Glutamatergic neuron (in vitro differentiated cells): ENCODE measurements around the gene TSC22D4. TPM values are rescaled to one million over a fixed set of nuclear protein-coding genes. Genes with fewer than 3 reads are reported as not detected.

Experiments
- DNase-seq: peaks from one replicate; pipeline ENCODE4 v3.0.0; 2022
- H3K27ac Mint-ChIP-seq: one replicate; pipeline ENCODE4 v1.8.0; 2020; ENCODE audit warnings: mild to moderate bottlenecking, mixed read lengths, inconsistent platforms; ENCODE audit not compliant: unreplicated experiment
- H3K27me3 Mint-ChIP-seq: one replicate; pipeline ENCODE4 v1.8.0; 2020; ENCODE audit warnings: mild to moderate bottlenecking, moderate library complexity, mixed read lengths, inconsistent platforms; ENCODE audit not compliant: unreplicated experiment
- H3K36me3 Mint-ChIP-seq: one replicate; pipeline ENCODE4 v1.8.0; 2020; ENCODE audit warnings: mild to moderate bottlenecking, mixed read lengths, inconsistent platforms; ENCODE audit not compliant: unreplicated experiment
- H3K4me1 Mint-ChIP-seq: one replicate; pipeline ENCODE4 v1.8.0; 2020; ENCODE audit warnings: mild to moderate bottlenecking, low read depth, mixed read lengths, inconsistent platforms; ENCODE audit not compliant: unreplicated experiment
- H3K4me3 Mint-ChIP-seq: one replicate; pipeline ENCODE4 v1.8.0; 2020; ENCODE audit warnings: mild to moderate bottlenecking, mixed read lengths, inconsistent platforms; ENCODE audit not compliant: unreplicated experiment
- H3K9me3 Mint-ChIP-seq: one replicate; pipeline ENCODE4 v1.8.0; 2020; ENCODE audit warnings: mild to moderate bottlenecking, moderate library complexity, mixed read lengths, inconsistent platforms; ENCODE audit not compliant: unreplicated experiment
- total RNA-seq: library from RNA; stranded (reverse); fragmentation: NEBNext Ultra II Directional; extraction: Animal tissue kit (Norgen Biotek cat#: 25700); gene quantifications from one replicate; pipeline ENCODE4 v1.2.1, GENCODE V29; 2021; ENCODE audit not compliant: unreplicated experiment
- TF ChIP-seq, protein P1 (sequence below): fragments of 200-600 bp; sonication (generic); IDR thresholded peaks from one replicate; pipeline ENCODE4 v1.5.0; 2021; ENCODE audit not compliant: partially characterized antibody, unreplicated experiment

The TSC22D4 gene
- total RNA-seq, 1 donor from 2014 or later, result 39.6 TPM

DNA sequence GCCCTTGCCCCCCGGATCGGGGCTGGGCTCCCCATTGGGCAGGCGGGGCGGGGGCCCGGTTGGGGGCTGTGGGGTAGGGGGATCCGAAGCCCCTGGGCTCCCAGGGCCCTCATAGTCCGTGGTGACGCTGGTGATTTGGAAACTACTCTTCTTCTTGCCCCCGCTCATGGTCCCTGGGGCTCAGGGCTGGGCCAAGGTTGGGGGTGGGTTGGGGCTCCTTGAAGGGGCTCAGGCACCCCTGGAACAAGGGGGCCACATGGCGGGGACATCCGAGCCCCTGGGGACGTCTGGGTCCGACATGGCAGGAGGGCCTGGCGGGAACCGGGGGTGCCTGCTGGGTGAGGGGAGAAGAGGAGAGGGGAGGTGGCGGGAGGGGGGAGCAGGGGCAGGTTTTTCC lies 1.1 kb downstream of the TSC22D4 start:
- Mint-ChIP-seq H3K27me3 (peaks cover 5% of the 10 kb centered on the region), H3K27ac (no peak overlapping the region), H3K36me3 (no peaks in the 10 kb centered on the region), H3K4me3 (peak overlapping the region; percentile 95), H3K4me1 (peaks cover 17% of the 10 kb centered on the region), H3K9me3 (peaks cover 5% of the 10 kb centered on the region)
- TF ChIP-seq, protein P1, sequence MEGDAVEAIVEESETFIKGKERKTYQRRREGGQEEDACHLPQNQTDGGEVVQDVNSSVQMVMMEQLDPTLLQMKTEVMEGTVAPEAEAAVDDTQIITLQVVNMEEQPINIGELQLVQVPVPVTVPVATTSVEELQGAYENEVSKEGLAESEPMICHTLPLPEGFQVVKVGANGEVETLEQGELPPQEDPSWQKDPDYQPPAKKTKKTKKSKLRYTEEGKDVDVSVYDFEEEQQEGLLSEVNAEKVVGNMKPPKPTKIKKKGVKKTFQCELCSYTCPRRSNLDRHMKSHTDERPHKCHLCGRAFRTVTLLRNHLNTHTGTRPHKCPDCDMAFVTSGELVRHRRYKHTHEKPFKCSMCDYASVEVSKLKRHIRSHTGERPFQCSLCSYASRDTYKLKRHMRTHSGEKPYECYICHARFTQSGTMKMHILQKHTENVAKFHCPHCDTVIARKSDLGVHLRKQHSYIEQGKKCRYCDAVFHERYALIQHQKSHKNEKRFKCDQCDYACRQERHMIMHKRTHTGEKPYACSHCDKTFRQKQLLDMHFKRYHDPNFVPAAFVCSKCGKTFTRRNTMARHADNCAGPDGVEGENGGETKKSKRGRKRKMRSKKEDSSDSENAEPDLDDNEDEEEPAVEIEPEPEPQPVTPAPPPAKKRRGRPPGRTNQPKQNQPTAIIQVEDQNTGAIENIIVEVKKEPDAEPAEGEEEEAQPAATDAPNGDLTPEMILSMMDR, result no peak
- DNase-seq, result peak; percentile 34

DNA sequence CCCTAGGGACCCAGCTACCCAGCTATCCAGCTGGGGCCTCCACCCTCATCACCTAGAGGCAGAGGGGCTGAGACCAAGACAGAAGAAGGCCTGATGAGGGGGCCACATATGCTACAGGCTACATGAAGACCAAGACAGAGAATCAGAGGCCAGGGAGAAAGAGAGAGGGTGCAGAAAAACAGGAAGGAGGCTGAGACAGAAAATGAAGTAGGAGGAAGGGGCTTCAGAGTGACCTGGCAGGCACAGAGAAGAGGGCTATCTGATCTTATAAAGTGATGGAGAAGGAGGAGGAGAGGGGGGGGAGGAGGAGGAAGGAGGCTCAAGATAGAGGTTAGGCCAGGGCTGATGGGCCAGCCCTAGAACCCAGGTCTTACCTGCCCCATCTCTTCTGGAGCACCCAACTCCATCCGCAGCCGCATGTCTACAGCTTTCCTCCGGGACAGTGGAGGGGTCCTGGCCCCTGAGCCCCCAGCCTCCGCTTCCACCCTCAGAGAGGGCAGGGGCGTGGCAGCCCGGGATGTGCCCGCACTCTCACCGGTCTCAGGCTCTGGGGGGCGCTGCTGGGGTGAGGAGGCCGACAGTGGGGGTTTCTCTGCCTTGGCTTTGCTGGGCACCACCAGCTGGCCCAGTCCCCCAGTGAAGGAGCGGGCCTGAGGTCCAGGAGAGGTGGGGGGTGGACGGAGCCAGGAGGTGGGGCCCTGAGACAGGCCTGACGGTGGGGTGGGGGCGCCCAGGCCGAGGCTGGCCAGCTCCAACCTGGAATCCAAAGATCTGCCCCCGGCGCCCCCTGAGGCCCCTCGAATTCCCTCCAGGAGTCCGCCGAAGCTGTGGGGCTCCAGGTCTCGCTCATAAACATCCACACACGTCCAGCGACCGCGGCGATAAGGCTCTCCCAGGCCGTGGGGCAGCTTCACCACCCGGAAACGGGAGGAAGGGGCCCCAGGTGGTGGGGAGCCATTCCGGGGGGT lies 1.8 kb downstream of the TSC22D4 start:
- Mint-ChIP-seq H3K27me3 (peaks cover 3% of the 10 kb centered on the region), H3K4me3 (peak overlapping the region; percentile 61), H3K4me1 (peaks cover 16% of the 10 kb centered on the region), H3K9me3 (peaks cover 2% of the 10 kb centered on the region), H3K27ac (peak overlapping the region; percentile 68), H3K36me3 (no peaks in the 10 kb centered on the region)
- DNase-seq, result peak; percentile 38
- TF ChIP-seq, protein P1, result no peak

DNA sequence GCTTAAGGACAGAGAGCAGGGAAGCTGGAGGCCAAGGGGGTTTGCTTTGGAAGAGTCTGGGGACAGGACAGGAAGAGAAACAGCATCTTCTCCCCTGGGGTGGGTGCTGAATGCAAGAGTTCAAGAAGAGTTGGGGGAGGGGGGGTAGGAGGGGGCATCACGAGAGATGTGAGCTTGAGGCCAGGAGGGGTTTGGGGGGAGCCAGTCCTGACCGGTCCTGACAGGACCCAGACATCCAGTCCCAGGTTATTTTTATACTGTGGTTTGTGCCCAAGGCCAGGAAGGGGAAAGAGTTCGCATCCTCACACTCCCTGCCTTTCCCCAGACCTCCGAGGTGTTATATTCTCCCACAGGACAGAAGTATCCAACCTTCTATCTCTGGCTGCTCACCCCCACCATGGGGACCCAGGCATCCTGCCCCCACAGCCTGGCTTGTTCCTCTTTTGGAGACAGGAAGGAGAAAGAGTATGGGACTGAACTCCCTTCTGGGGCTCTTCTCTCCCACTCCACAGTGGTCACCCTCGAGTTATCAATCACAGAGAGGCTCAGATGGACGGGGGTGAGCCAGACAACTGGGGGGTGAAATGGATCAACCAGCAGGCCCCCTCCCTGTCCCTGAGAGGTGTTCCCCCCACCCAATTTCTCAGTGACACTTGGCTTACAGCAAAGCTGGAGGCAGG lies 2.8 kb downstream of the TSC22D4 start:
- no peaks in the 10 kb centered on the region for H3K36me3 Mint-ChIP-seq
- no peak overlapping the region for H3K27ac Mint-ChIP-seq

GRCh38 chr7:100475549-100475948 lies 3.5 kb downstream of the TSC22D4 start:
- H3K27ac Mint-ChIP-seq, result no peak overlapping the region
- peaks cover 4% of the 10 kb centered on the region for H3K9me3 Mint-ChIP-seq
- peak overlapping the region; percentile 66 for H3K4me3 Mint-ChIP-seq
- no peaks in the 10 kb centered on the region for H3K36me3 Mint-ChIP-seq
- TF ChIP-seq, protein P1, result no peak
- H3K4me1 Mint-ChIP-seq, result peaks cover 16% of the 10 kb centered on the region
- peak; percentile 24 for DNase-seq
- H3K27me3 Mint-ChIP-seq, result peaks cover 5% of the 10 kb centered on the region

More for the DNA sequence above, 2.8 kb downstream of the TSC22D4 start:
- Mint-ChIP-seq H3K4me1 (peaks cover 16% of the 10 kb centered on the region), H3K27me3 (peaks cover 5% of the 10 kb centered on the region), H3K9me3 (peaks cover 4% of the 10 kb centered on the region), H3K4me3 (peak overlapping the region; percentile 66)
- TF ChIP-seq, protein P1, result no peak
- DNase-seq, result no peak
